ENCODE measurements around the gene B3GAT1.

The B3GAT1 gene

DNA sequence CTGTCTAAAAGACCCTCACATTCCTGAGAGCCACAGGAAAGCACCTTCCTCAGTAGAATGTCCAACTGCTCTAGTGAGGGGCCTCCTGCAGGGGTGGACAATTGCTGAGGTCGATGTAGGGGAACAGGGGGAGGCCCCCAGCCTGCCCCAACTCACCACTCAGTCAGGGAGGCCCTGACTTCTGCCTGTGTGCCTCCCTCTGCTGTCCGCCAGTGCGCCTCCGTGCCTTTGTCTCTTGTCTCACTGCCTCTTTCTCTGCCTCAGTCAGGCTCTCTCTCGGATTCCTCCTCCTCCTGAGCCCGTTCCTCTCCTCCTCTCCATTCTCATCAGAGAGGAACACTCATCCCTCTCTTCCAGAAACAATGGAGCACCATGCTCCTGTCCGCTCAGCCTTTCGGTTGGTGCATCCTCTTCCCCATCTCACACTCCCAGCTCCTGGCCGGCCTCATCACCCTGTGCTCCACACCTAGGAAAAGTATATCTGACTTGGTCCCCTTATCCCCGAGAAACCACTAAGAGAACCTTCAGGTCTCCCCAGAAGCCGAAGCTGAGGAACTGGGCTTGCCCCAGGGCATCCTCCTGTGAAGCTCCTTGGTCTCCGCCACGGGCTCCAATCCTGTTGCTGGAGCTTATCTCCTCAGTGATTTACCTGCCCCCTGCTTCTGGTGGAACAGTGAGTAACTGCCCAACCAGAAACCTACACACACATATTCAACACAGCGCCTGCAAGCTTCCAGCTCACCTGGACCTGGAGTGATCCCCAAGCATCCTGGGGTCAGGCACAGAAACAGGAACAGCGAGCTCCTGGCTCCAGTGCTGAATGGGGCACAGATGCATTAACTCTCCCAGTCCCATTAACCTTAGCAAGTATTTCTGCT is 2.3 kb downstream of the B3GAT1 start:
- no peak for DNase-seq (ENCODE audit: low read depth, low spot score)

GRCh38 chr11:134407923-134408322 is 4.1 kb downstream of the B3GAT1 start:
- no peak for DNase-seq (ENCODE audit: low read depth, low spot score)

- DNase-seq (ENCODE audit: low read depth, low spot score), result no peak
Observed at GRCh38 chr11:134407321-134407828, 4.7 kb downstream of the B3GAT1 start.

DNA sequence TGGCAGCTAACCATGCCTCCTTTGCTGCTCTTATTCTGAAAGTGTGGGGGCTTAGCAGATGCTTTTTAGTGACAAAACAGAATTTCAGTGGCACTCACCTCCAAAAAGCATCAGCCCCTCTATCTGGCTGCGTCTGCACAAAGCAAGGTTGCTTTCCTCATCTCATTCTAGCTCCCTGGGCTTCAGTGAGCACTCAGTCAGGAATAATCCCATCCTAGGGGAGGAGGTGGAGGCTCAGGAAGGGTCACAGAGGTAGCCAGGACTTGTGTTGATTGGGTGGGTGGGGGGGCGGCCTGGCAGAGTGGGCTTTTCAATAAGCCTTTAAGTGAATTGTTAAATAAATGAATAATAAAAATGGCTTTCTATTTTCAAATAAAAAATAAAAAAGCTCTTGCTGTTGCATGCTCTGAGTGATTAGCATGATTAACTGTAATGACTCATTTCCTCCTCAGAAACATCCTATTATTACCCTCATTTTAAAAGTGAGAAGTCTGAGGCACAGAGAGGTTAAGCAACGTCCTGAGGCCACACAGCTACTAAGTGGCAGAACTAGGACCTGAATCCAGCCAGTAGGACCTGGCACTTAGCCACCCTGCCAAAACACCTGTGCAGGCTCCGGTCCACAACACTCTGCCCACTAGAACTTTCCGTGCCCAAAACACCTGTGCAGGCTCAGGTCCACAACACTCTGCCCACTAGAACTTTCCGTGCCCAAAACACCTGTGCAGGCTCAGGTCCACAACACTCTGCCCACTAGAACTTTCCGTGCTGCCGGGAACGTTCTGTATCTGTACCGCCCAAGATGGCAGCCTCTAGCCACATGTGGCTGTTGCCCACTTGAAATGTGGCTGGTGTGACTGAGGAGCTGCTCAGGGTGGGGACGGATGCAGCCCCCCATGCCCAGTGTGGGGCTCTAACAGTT is 5.5 kb downstream of the B3GAT1 start:
- DNase-seq (ENCODE audit: low read depth, low spot score), result no peak

DNA sequence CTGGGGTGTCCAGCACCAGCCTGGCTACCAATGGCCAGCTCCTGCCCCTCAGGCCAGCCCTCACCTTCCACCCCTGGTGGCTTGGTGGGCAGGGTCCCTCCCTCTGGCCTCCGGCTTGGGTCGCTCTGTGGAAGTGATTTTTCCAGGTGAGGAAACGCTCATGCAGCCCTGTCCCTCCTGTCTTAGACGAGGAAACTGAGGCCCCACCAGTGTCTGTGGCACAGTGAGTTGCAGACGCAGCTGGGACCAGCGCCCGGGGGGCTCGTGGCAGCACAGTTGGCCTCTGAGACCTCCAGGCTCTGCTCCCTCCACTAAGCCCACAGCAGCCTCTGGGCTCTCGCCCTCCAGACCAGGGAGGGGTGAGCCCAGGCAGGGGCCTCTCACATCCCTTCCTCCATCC is 6.2 kb downstream of the B3GAT1 start:
- no peak for DNase-seq (ENCODE audit: low read depth, low spot score)

DNA sequence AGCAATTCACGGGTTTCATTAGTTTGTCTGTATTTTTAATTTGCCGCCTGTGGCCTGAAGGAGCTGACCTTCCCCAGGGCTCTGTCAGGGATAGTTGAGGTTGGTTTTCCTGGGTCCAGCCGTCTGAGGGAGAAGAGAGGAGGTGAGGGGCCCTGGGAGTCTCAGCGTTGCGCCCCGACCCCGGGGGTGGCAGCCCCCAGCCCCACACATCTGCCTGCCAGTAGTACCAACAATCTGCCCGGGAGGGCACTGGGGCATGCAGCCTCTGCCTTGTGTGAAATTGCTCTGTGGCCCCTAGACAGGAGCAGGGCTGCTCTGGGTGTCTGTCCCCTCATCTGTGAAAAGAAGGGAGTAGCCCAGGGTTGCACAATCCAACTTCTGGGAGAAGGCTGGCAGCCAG is 6.6 kb downstream of the B3GAT1 start:
- DNase-seq (ENCODE audit: low read depth, low spot score), result no peak

GRCh38 chr11:134404575-134405341 is 7.3 kb downstream of the B3GAT1 start:
- DNase-seq (ENCODE audit: low read depth, low spot score), result no peak

DNA sequence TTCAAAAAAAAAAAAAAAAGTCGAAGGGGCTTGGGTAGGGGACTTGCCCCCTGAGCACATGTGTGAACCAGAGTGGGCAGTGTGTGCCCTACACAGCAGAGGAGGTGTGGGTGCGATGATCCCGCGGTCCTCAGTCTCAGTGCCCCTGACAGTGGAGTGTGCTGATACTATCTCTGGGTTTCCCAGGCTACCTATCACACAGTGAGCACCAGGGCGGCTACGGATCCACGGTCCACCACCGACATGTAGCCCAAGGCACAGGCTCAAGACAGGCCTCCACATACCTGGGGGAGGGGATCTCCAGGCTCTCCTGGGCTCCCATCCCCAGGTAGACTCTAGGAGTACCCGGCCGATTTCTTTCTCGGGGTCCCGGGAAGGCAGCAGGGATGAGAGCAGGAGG is 9.1 kb downstream of the B3GAT1 start:
- no peak for DNase-seq (ENCODE audit: low read depth, low spot score)

- DNase-seq (ENCODE audit: low read depth, low spot score), result no peak
Observed at GRCh38 chr11:134401825-134402809, 9.9 kb downstream of the B3GAT1 start.

GRCh38 chr11:134399996-134400395 is 12.0 kb downstream of the B3GAT1 start:
- no peak for DNase-seq (ENCODE audit: low read depth, low spot score)

GRCh38 chr11:134399293-134399654 is 12.8 kb downstream of the B3GAT1 start:
- DNase-seq (ENCODE audit: low read depth, low spot score), result no peak

GRCh38 chr11:134398644-134399292 is 13.3 kb downstream of the B3GAT1 start:
- DNase-seq (ENCODE audit: low read depth, low spot score), result no peak

GRCh38 chr11:134398079-134398444 is 14.0 kb downstream of the B3GAT1 start:
- DNase-seq (ENCODE audit: low read depth, low spot score), result no peak

- no peak for DNase-seq (ENCODE audit: low read depth, low spot score)
Observed at GRCh38 chr11:134397304-134398078, 14.6 kb downstream of the B3GAT1 start.

- no peak for DNase-seq (ENCODE audit: low read depth, low spot score)
Observed at GRCh38 chr11:134395002-134395401, 17.0 kb downstream of the B3GAT1 start.

GRCh38 chr11:134394311-134394710 is 17.7 kb downstream of the B3GAT1 start:
- no peak for DNase-seq (ENCODE audit: low read depth, low spot score)

DNA sequence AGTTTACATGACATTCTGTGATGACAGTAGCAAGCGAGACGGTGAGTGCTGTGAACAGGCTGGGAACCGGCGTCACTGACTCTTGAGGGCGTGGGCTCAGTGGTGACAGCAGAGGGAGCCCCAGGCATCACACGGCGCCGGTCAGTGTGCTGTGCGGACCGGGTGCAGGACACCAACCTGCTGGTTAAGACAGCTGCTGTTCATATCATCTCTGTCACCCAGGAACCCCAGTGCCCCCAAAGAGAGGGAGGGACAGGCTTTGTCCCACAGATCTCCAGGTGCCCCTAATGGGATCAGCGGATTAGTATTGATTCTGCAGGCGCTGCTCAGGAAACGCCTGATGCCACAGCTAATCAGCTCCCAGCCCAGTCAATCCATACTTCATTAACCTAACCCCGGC is 18.4 kb downstream of the B3GAT1 start:
- no peak for DNase-seq (ENCODE audit: low read depth, low spot score)

DNA sequence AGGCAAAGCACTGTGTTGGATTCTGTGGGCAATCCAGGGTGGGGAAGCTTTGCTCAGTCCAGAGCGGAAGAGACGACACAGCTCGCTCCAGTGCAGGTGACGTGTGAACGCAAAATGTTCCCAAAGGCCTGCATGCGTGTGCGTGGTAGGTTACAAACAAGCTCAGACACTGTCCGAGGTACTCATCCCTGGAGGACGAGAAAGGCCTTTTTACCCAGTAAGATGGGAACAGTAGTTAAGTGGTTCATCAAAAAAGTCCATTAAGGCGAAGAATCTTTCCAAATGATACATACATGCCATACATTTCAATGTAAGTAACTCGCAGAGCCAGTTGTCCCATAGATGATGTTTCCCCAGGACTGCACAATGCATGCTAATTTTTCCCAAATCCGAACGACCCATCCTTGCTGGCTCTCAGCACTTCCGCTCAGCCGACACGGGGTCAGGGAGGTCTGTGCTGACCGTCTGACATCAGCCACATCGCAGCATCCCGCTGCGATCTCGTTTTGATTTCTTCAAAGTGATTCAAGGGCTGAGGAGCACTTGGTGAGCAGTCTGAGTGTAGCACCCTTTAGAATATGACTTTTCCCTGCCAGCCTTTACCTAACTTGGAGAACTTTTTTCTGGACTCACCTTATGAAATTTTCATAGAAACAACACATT is 19.0 kb downstream of the B3GAT1 start:
- no peak for DNase-seq (ENCODE audit: low read depth, low spot score)

GRCh38 chr11:134391656-134392055 is 20.4 kb downstream of the B3GAT1 start:
- no peak for DNase-seq (ENCODE audit: low read depth, low spot score)
